OCI-LY1 (cell line): ENCODE measurements around the gene ZNF22.

Experiments
- H2AFZ ChIP-seq: fragments of 200-600 bp; sonication (generic), shearing (Covaris generic); 2 replicates; pipeline ENCODE4 v1.6.0; 2014; ENCODE audit warnings: antibody characterized with exemption, mild to moderate bottlenecking, low read length
- H3F3A ChIP-seq: fragments of 200-600 bp; sonication (generic), shearing (Covaris generic); 2 replicates; pipeline ENCODE4 v1.6.0; 2014; ENCODE audit warnings: mild to moderate bottlenecking, antibody characterized with exemption, low read length, moderate library complexity; ENCODE audit not compliant: insufficient read depth
- H3K27ac ChIP-seq: fragments of 200-600 bp; sonication (generic); 2 replicates; pipeline ENCODE4 v1.5.1; 2014; ENCODE audit warnings: low read length, mixed run types, mild to moderate bottlenecking, low read depth; ENCODE audit not compliant: poor library complexity, severe bottlenecking
- H3K27me3 ChIP-seq: fragments of 200-600 bp; sonication (generic); 2 replicates; pipeline ENCODE4 v1.6.0; 2014; ENCODE audit warnings: antibody characterized with exemption, mild to moderate bottlenecking, low read length, moderate library complexity; ENCODE audit not compliant: insufficient read depth
- H3K36me3 ChIP-seq: fragments of 200-600 bp; sonication (generic); 2 replicates; pipeline ENCODE4 v1.6.1; 2014; ENCODE audit warnings: mild to moderate bottlenecking, antibody characterized with exemption, low read length, moderate library complexity, mixed read lengths; ENCODE audit not compliant: insufficient read depth
- H3K4me1 ChIP-seq: fragments of 200-600 bp; sonication (generic); 2 replicates; pipeline ENCODE4 v1.5.1; 2014; ENCODE audit warnings: mild to moderate bottlenecking, low read length, moderate library complexity; ENCODE audit not compliant: insufficient read depth, severe bottlenecking
- H3K4me2 ChIP-seq: fragments of 200-600 bp; sonication (generic), shearing (Covaris generic); 2 replicates; pipeline ENCODE4 v1.6.1; 2014; ENCODE audit warnings: low read length
- H3K4me3 ChIP-seq: fragments of 200-600 bp; sonication (generic); 2 replicates; pipeline ENCODE4 v1.5.1; 2014; ENCODE audit warnings: low read length, low read depth, mild to moderate bottlenecking, mixed read lengths; ENCODE audit not compliant: poor library complexity, severe bottlenecking
- H3K79me2 ChIP-seq: fragments of 200-600 bp; shearing (Covaris generic); 2 replicates; pipeline ENCODE4 v1.6.1; 2016; ENCODE audit warnings: mixed run types, low read length, mixed read lengths; ENCODE audit not compliant: insufficient read depth
- H3K9ac ChIP-seq: fragments of 200-600 bp; sonication (generic), shearing (Covaris generic); 2 replicates; pipeline ENCODE4 v1.6.1; 2014; ENCODE audit warnings: mild to moderate bottlenecking, low read length, mixed read lengths
- H3K9me2 ChIP-seq: fragments of 200-600 bp; sonication (generic), shearing (Covaris generic); 2 replicates; pipeline ENCODE4 v1.6.1; 2014; ENCODE audit warnings: low read depth, mild to moderate bottlenecking, low read length, mixed read lengths
- H3K9me3 ChIP-seq: fragments of 200-600 bp; shearing (Covaris generic); 2 replicates; pipeline ENCODE4 v1.6.1; 2014; ENCODE audit warnings: low read length, mixed read lengths
- H4K20me1 ChIP-seq: fragments of 200-600 bp; sonication (generic), shearing (Covaris generic); 2 replicates; pipeline ENCODE4 v1.6.0; 2016; ENCODE audit warnings: mild to moderate bottlenecking, low read length; ENCODE audit not compliant: insufficient read depth
- CTCF ChIP-seq: fragments of 200-600 bp; sonication (generic), shearing (Covaris generic); IDR thresholded peaks from 2 replicates; pipeline ENCODE4 v1.5.1; 2017; ENCODE audit warnings: mild to moderate bottlenecking, antibody characterized with exemption, low read length, moderate library complexity, mixed read lengths
- EZH2 ChIP-seq: fragments of 200-600 bp; sonication (generic), shearing (Covaris generic); IDR thresholded peaks from 2 replicates; pipeline ENCODE4 v1.8.0; 2017; ENCODE audit warnings: borderline replicate concordance, mixed run types, mild to moderate bottlenecking, antibody characterized with exemption, low read length, moderate library complexity, mixed read lengths

The ZNF22 gene

GRCh38 chr10:44969854-44970253 lies 30.9 kb upstream of the ZNF22 start:
- no peak overlapping the region for H2AFZ ChIP-seq
- no peak overlapping the region for H3K4me2 ChIP-seq
- no peaks in the 10 kb centered on the region for H3K79me2 ChIP-seq
- no peak overlapping the region for H3K4me3 ChIP-seq
- H3K9ac ChIP-seq: no peak overlapping the region
- H4K20me1 ChIP-seq: no peaks in the 10 kb centered on the region
- no peaks in the 10 kb centered on the region for H3F3A ChIP-seq
- H3K9me3 ChIP-seq: no peaks in the 10 kb centered on the region
- no peaks in the 10 kb centered on the region for H3K9me2 ChIP-seq
- no peak overlapping the region for H3K27ac ChIP-seq
- peaks cover 21% of the 10 kb centered on the region for H3K4me1 ChIP-seq
- TF ChIP-seq CTCF: no peak
- no peak for TF ChIP-seq EZH2
- no peaks in the 10 kb centered on the region for H3K36me3 ChIP-seq
- H3K27me3 ChIP-seq: no peaks in the 10 kb centered on the region

- Histone ChIP-seq H3K4me2 (no peak overlapping the region), H3F3A (no peaks in the 10 kb centered on the region), H3K79me2 (no peaks in the 10 kb centered on the region), H3K27ac (no peak overlapping the region), H4K20me1 (no peaks in the 10 kb centered on the region), H3K4me3 (no peak overlapping the region), H3K9me2 (no peaks in the 10 kb centered on the region), H2AFZ (no peak overlapping the region), H3K9me3 (no peaks in the 10 kb centered on the region), H3K36me3 (no peaks in the 10 kb centered on the region), H3K9ac (no peak overlapping the region), H3K4me1 (peaks cover 21% of the 10 kb centered on the region), H3K27me3 (no peaks in the 10 kb centered on the region)
- no peak for TF ChIP-seq EZH2
- TF ChIP-seq CTCF: no peak
These were observed 29.8 kb upstream of the ZNF22 start for GRCh38 chr10:44970812-44971395.

GRCh38 chr10:44971434-44971833 lies 29.3 kb upstream of the ZNF22 start:
- no peak overlapping the region for H3K27ac ChIP-seq
- H3K4me3 ChIP-seq: no peak overlapping the region
- H3K9me2 ChIP-seq: no peaks in the 10 kb centered on the region
- H2AFZ ChIP-seq: no peak overlapping the region
- no peaks in the 10 kb centered on the region for H3K27me3 ChIP-seq
- H3K4me2 ChIP-seq: no peak overlapping the region
- no peaks in the 10 kb centered on the region for H3K79me2 ChIP-seq
- TF ChIP-seq CTCF (no peak), EZH2 (no peak)
- peaks cover 16% of the 10 kb centered on the region for H3K4me1 ChIP-seq
- H3K9me3 ChIP-seq: no peaks in the 10 kb centered on the region
- no peaks in the 10 kb centered on the region for H4K20me1 ChIP-seq
- H3K36me3 ChIP-seq: no peaks in the 10 kb centered on the region
- H3F3A ChIP-seq: no peaks in the 10 kb centered on the region
- H3K9ac ChIP-seq: no peak overlapping the region
